ENCODE results near the gene MYL9. TPM values are rescaled to one million over a fixed set of nuclear protein-coding genes. Genes with fewer than 3 reads are reported as not detected.

MYL9 gene
- total and polyA plus RNA-seq, 2 donors (not counting 1 experiment from before 2014, with no cell fraction given): 0.78 to 3.5 TPM

GRCh38 chr20:36543184-36544133, 2.1 kb downstream of the MYL9 start:
- no peak for TF ChIP-seq CTCF (IDR thresholded peaks at IDR 0.05)
- TF ChIP-seq EZH2 (IDR thresholded peaks at IDR 0.05; ENCODE audit: borderline replicate concordance, insufficient read depth, low read depth, low read length, poor library complexity, severe bottlenecking): no peak
- Histone ChIP-seq H2AFZ (ENCODE audit: insufficient read depth, low read depth, low read length, poor library complexity, severe bottlenecking) (no peak overlapping the region), H3K4me2 (replicated peaks; ENCODE audit: low read depth, low read length, poor library complexity, severe bottlenecking) (no peak overlapping the region), H3K79me2 (ENCODE audit: control insufficient read depth, insufficient read depth, low read length) (peaks cover 3% of the 10 kb centered on the region), H3K36me3 (replicated peaks in 1 of 2; ENCODE audit: control extremely low read depth in 1 of 2, control insufficient read depth in 1 of 2, extremely low read depth in 1 of 2, insufficient read depth in 2 of 2, low read length in 1 of 2) (no peaks in the 10 kb centered on the region), H3K9ac (ENCODE audit: low read length) (no peak overlapping the region), H4K20me1 (ENCODE audit: control insufficient read depth, insufficient read depth, low read length, poor library complexity, severe bottlenecking) (no peaks in the 10 kb centered on the region), H3K4me1 (ENCODE audit: control insufficient read depth in 2 of 2, insufficient read depth in 2 of 2, low read length in 2 of 2) (peaks cover 9 to 15% of the 10 kb centered on the region in 2 donors), H3K27ac (ENCODE audit: low read length in 2 of 2) (no peak overlapping the region), H3K9me3 (ENCODE audit: control extremely low read depth in 1 of 3, control insufficient read depth in 2 of 3, insufficient read depth in 1 of 3, low read length in 2 of 3) (no peaks in the 10 kb centered on the region), H3K27me3 (replicated peaks in 1 of 4; ENCODE audit: control extremely low read depth in 1 of 4, control insufficient read depth in 3 of 4, insufficient read depth in 4 of 4, low read length in 3 of 4) (peaks cover 0 to 3% (median 0%) of the 10 kb centered on the region in 4 experiments), H3K4me3 (ENCODE audit: control extremely low read depth in 1 of 5, extremely low read depth in 1 of 5, insufficient read depth in 1 of 5, low read depth in 2 of 5, low read length in 4 of 5) (no peak overlapping the region)
- peak overlapping the region; percentile 6 for H3K27ac Mint-ChIP-seq
- intact Hi-C loops (cut with micrococcal nuclease): no loop called here
- WGBS (ENCODE audit: insufficient coverage): 95% methylated on average over 13 of the region's 14 CpGs
- H3K27me3 Mint-ChIP-seq: no peaks in the 10 kb centered on the region
- ChIA-PET POLR2A (no interaction called here), CTCF (interaction anchor here (0.6 to 1.0 kb wide), 2 partner anchors 61 to 377 kb away, joined by 3 read pairs; no protein-coding TSS in a partner anchor)
- peaks cover 3% of the 10 kb centered on the region for H3K4me1 Mint-ChIP-seq
- peak overlapping the region; percentile 16 for H3K4me3 Mint-ChIP-seq
- ATAC-seq (ENCODE audit: low read depth) (no peak), DNase-seq (no peak)
- no peaks in the 10 kb centered on the region for H3K9me3 Mint-ChIP-seq (ENCODE audit: insufficient read depth)

All from B cell (primary cell).